Activated naive CD8-positive, alpha-beta T cell treated with anti-CD3 and anti-CD28 coated beads, Interleukin-2, amount 10 ng/mL, durations not matched to agents 7 days and 5 days (primary cell): ENCODE data around the gene LMCD1. TPM values are rescaled to one million over a fixed set of nuclear protein-coding genes. Genes with fewer than 3 reads are reported as not detected.

Source experiments
- ATAC-seq: fragments of 150-1000 bp; cut with Tn5 transposase; one replicate; pipeline ENCODE4 v1.10.0; 2021; ENCODE audit warnings: low read depth, moderate library complexity
- POLR2A ChIA-PET: fragments of 350-600 bp; sonication (Branson Sonifier 250); formaldehyde crosslinking; loops from one replicate; lab custom pipeline; 2021; ENCODE audit warnings: antibody characterized with exemption; lab: Charles Lee
- DNase-seq: peaks from one replicate; pipeline ENCODE4 v3.0.0; 2021
- H3K27ac Mint-ChIP-seq: one replicate; pipeline ENCODE4 v1.8.0; 2022; ENCODE audit warnings: mild to moderate bottlenecking, mixed read lengths
- H3K27me3 Mint-ChIP-seq: one replicate; pipeline ENCODE4 v1.8.0; 2022; ENCODE audit warnings: mild to moderate bottlenecking, moderate library complexity, mixed read lengths
- H3K36me3 Mint-ChIP-seq: one replicate; pipeline ENCODE4 v1.8.0; 2021; ENCODE audit warnings: mild to moderate bottlenecking, mixed read lengths
- H3K4me1 Mint-ChIP-seq: one replicate; pipeline ENCODE4 v1.8.0; 2021; ENCODE audit warnings: mixed read lengths
- H3K4me3 Mint-ChIP-seq: one replicate; pipeline ENCODE4 v1.8.0; 2022; ENCODE audit warnings: mild to moderate bottlenecking, moderate library complexity, mixed read lengths
- H3K9me3 Mint-ChIP-seq: one replicate; pipeline ENCODE4 v1.8.0; 2021; ENCODE audit warnings: mixed read lengths
- total RNA-seq, 2 experiments: library from RNA; stranded (reverse); gene quantifications; one replicate each; pipeline ENCODE4 v1.2.3, GENCODE V29; 2021

Gene LMCD1
- under 1 TPM; 0.31 to 0.69 TPM for total RNA-seq

- Mint-ChIP-seq H3K36me3 (no peaks in the 10 kb centered on the region), H3K9me3 (no peaks in the 10 kb centered on the region), H3K27ac (no peak within 1 kb of the TSS), H3K27me3 (peaks cover 14% of the 10 kb centered on the region), H3K4me1 (peaks cover 2% of the 10 kb centered on the region), H3K4me3 (peak within 1 kb of the TSS; percentile 67)
- ATAC-seq (peak; percentile 100), DNase-seq (peak; percentile 77)
- POLR2A ChIA-PET = no interaction called here
These were observed at the start of gene LMCD1 for GRCh38 chr3:8501371-8502131. Gene LMCD1 (plus strand): TSS chr3:8501823. CDS start chr3:8501939, 116 bp downstream.

GRCh38 chr3:8452112-8452511, 49.5 kb upstream of the LMCD1 start:
- Mint-ChIP-seq H3K9me3 (no peaks in the 10 kb centered on the region), H3K36me3 (no peaks in the 10 kb centered on the region), H3K27ac (no peak overlapping the region), H3K27me3 (peaks cover 8% of the 10 kb centered on the region), H3K4me1 (no peaks in the 10 kb centered on the region), H3K4me3 (no peak overlapping the region)
- ATAC-seq (no peak), DNase-seq (no peak)
- POLR2A ChIA-PET = no interaction called here

- no peak for DNase-seq
These were observed 48.5 kb upstream of the LMCD1 start for GRCh38 chr3:8453153-8453552.

GRCh38 chr3:8455526-8456411, 45.9 kb upstream of the LMCD1 start:
- POLR2A ChIA-PET = no interaction called here
- Mint-ChIP-seq H3K9me3 (no peaks in the 10 kb centered on the region), H3K4me1 (no peaks in the 10 kb centered on the region), H3K27ac (no peak overlapping the region), H3K36me3 (no peaks in the 10 kb centered on the region), H3K4me3 (no peak overlapping the region), H3K27me3 (peaks cover 6% of the 10 kb centered on the region)
- ATAC-seq = no peak
- DNase-seq = no peak

More at GRCh38 chr3:8453153-8453552, 48.5 kb upstream of the LMCD1 start:
- POLR2A ChIA-PET = no interaction called here
- Mint-ChIP-seq H3K27ac (no peak overlapping the region), H3K4me3 (no peak overlapping the region), H3K36me3 (no peaks in the 10 kb centered on the region), H3K4me1 (no peaks in the 10 kb centered on the region), H3K9me3 (no peaks in the 10 kb centered on the region), H3K27me3 (peaks cover 8% of the 10 kb centered on the region)
- no peak for ATAC-seq

- Mint-ChIP-seq H3K36me3 (no peaks in the 10 kb centered on the region), H3K27me3 (peaks cover 9% of the 10 kb centered on the region), H3K27ac (no peak overlapping the region), H3K4me1 (no peaks in the 10 kb centered on the region), H3K4me3 (no peak overlapping the region), H3K9me3 (no peaks in the 10 kb centered on the region)
- ATAC-seq (no peak), DNase-seq (no peak)
- POLR2A ChIA-PET = no interaction called here
These were observed 45.2 kb upstream of the LMCD1 start for GRCh38 chr3:8456412-8456811.

- Mint-ChIP-seq H3K27me3 (peaks cover 7% of the 10 kb centered on the region), H3K4me1 (no peaks in the 10 kb centered on the region), H3K36me3 (no peaks in the 10 kb centered on the region), H3K4me3 (no peak overlapping the region), H3K27ac (no peak overlapping the region), H3K9me3 (no peaks in the 10 kb centered on the region)
- POLR2A ChIA-PET = no interaction called here
- DNase-seq = no peak
- ATAC-seq = no peak
These were observed 44.6 kb upstream of the LMCD1 start for GRCh38 chr3:8457039-8457438.

GRCh38 chr3:8458238-8458661, 43.4 kb upstream of the LMCD1 start:
- H3K36me3 Mint-ChIP-seq = no peaks in the 10 kb centered on the region
- H3K27ac Mint-ChIP-seq = no peak overlapping the region
- ATAC-seq (no peak), DNase-seq (no peak)
- no peak overlapping the region for H3K4me3 Mint-ChIP-seq
- POLR2A ChIA-PET = no interaction called here
- H3K9me3 Mint-ChIP-seq = no peaks in the 10 kb centered on the region
- peaks cover 7% of the 10 kb centered on the region for H3K27me3 Mint-ChIP-seq
- no peaks in the 10 kb centered on the region for H3K4me1 Mint-ChIP-seq

GRCh38 chr3:8458711-8459110, 42.9 kb upstream of the LMCD1 start:
- no peak for ATAC-seq
- Mint-ChIP-seq H3K36me3 (no peaks in the 10 kb centered on the region), H3K27me3 (peaks cover 6% of the 10 kb centered on the region), H3K4me3 (no peak overlapping the region), H3K27ac (no peak overlapping the region), H3K9me3 (no peaks in the 10 kb centered on the region), H3K4me1 (no peaks in the 10 kb centered on the region)
- POLR2A ChIA-PET = no interaction called here
- DNase-seq = no peak

- H3K4me3 Mint-ChIP-seq = no peak overlapping the region
- POLR2A ChIA-PET = no interaction called here
- H3K36me3 Mint-ChIP-seq = no peaks in the 10 kb centered on the region
- peaks cover 2% of the 10 kb centered on the region for H3K9me3 Mint-ChIP-seq
- H3K27ac Mint-ChIP-seq = no peak overlapping the region
- DNase-seq = no peak
- no peaks in the 10 kb centered on the region for H3K4me1 Mint-ChIP-seq
- ATAC-seq = no peak
- H3K27me3 Mint-ChIP-seq = peaks cover 3% of the 10 kb centered on the region
These were observed 41.4 kb upstream of the LMCD1 start for GRCh38 chr3:8460050-8460708.

GRCh38 chr3:8460815-8461456, 40.7 kb upstream of the LMCD1 start:
- H3K36me3 Mint-ChIP-seq = no peaks in the 10 kb centered on the region
- no peak overlapping the region for H3K27ac Mint-ChIP-seq
- peaks cover 3% of the 10 kb centered on the region for H3K27me3 Mint-ChIP-seq
- POLR2A ChIA-PET = no interaction called here
- H3K4me1 Mint-ChIP-seq = no peaks in the 10 kb centered on the region
- H3K4me3 Mint-ChIP-seq = no peak overlapping the region
- ATAC-seq = no peak
- H3K9me3 Mint-ChIP-seq = peaks cover 2% of the 10 kb centered on the region
- no peak for DNase-seq

GRCh38 chr3:8464668-8465067, 37.0 kb upstream of the LMCD1 start:
- no peak for DNase-seq
- H3K4me1 Mint-ChIP-seq = no peaks in the 10 kb centered on the region
- POLR2A ChIA-PET = no interaction called here
- peaks cover 3% of the 10 kb centered on the region for H3K27me3 Mint-ChIP-seq
- no peaks in the 10 kb centered on the region for H3K36me3 Mint-ChIP-seq
- H3K27ac Mint-ChIP-seq = no peak overlapping the region
- no peak overlapping the region for H3K4me3 Mint-ChIP-seq
- no peak for ATAC-seq
- H3K9me3 Mint-ChIP-seq = peaks cover 2% of the 10 kb centered on the region

- Mint-ChIP-seq H3K9me3 (peaks cover 2% of the 10 kb centered on the region), H3K4me3 (no peak overlapping the region), H3K27me3 (peaks cover 4% of the 10 kb centered on the region), H3K36me3 (no peaks in the 10 kb centered on the region), H3K4me1 (no peaks in the 10 kb centered on the region), H3K27ac (no peak overlapping the region)
- POLR2A ChIA-PET = no interaction called here
- no peak for ATAC-seq
- DNase-seq = no peak
These were observed 35.1 kb upstream of the LMCD1 start for GRCh38 chr3:8466526-8466925.

GRCh38 chr3:8470801-8471200, 30.8 kb upstream of the LMCD1 start:
- Mint-ChIP-seq H3K36me3 (no peaks in the 10 kb centered on the region), H3K4me1 (no peaks in the 10 kb centered on the region), H3K27me3 (peaks cover 4% of the 10 kb centered on the region), H3K4me3 (no peak overlapping the region), H3K27ac (no peak overlapping the region), H3K9me3 (no peaks in the 10 kb centered on the region)
- POLR2A ChIA-PET = no interaction called here
- ATAC-seq (no peak), DNase-seq (no peak)
